Naive thymus-derived CD4-positive, alpha-beta T cell (primary cell): ENCODE results near the gene H2AZ2. TPM values are rescaled to one million over a fixed set of nuclear protein-coding genes. Genes with fewer than 3 reads are reported as not detected.
"Not testable (repeated sequence)": the region's sequence is repeated elsewhere in the genome, so short reads cannot be mapped to it uniquely, and the experiment has no call there.

Source experiments
- ATAC-seq: fragments of 150-1000 bp; cut with Tn5 transposase; 2 replicates; pipeline ENCODE4 v1.10.0; 2021; ENCODE audit warnings: mild to moderate bottlenecking, moderate library complexity
- CTCF ChIA-PET: fragments of 350-600 bp; sonication (Branson Sonifier 250); formaldehyde crosslinking; loops from one replicate; lab custom pipeline; 2021; ENCODE audit warnings: antibody characterized with exemption; lab: Charles Lee
- POLR2A ChIA-PET: fragments of 350-600 bp; sonication (Branson Sonifier 250); formaldehyde crosslinking; loops from one replicate; lab custom pipeline; 2021; ENCODE audit warnings: antibody characterized with exemption, inconsistent platforms; lab: Charles Lee
- DNase-seq, 9 donors: peaks; one replicate each; pipeline versions ENCODE4 v3.0.0 to v3.0.0-alpha.2; 2020 to 2022; ENCODE audit warnings: mixed read lengths in 1 of 9
- H3K27ac ChIP-seq: one replicate; pipeline ENCODE4 v1.7.0; 2013; ENCODE audit warnings: mild to moderate bottlenecking, low read depth, low read length, moderate library complexity
- H3K27me3 ChIP-seq, 2 donors: one replicate each; pipeline ENCODE4 v1.7.0; 2013; ENCODE audit warnings: low read length in 2 of 2, mild to moderate bottlenecking in 2 of 2, moderate library complexity in 2 of 2; ENCODE audit not compliant: control insufficient read depth in 2 of 2, insufficient read depth in 2 of 2
- H3K36me3 ChIP-seq, 3 experiments: 1 replicate in 2 of 3; 2 replicates in 1 of 3; pipeline ENCODE4 v1.7.0; 2013; ENCODE audit warnings: low read length in 3 of 3, mild to moderate bottlenecking in 3 of 3, moderate library complexity in 1 of 3; ENCODE audit not compliant: insufficient read depth in 3 of 3, control insufficient read depth in 2 of 3
- H3K4me1 ChIP-seq, 2 donors: one replicate each; pipeline ENCODE4 v1.7.0; 2013; ENCODE audit warnings: low read length in 2 of 2, mild to moderate bottlenecking in 2 of 2, moderate library complexity in 1 of 2; ENCODE audit not compliant: control insufficient read depth in 2 of 2, insufficient read depth in 2 of 2
- H3K4me3 ChIP-seq: 2 replicates; pipeline ENCODE4 v1.7.0; 2013; ENCODE audit warnings: mild to moderate bottlenecking, low read length
- H3K9me3 ChIP-seq, 3 experiments: 1 replicate in 2 of 3; 2 replicates in 1 of 3; pipeline ENCODE4 v1.7.0; 2013; ENCODE audit warnings: low read length in 3 of 3; ENCODE audit not compliant: control insufficient read depth in 2 of 3
- H3K27ac Mint-ChIP-seq, 9 donors: one replicate each; pipeline ENCODE4 v1.8.0; 2020 to 2022; ENCODE audit warnings: mixed read lengths in 9 of 9, mild to moderate bottlenecking in 8 of 9, moderate library complexity in 5 of 9, inconsistent platforms in 2 of 9
- H3K27me3 Mint-ChIP-seq, 5 donors: one replicate each; pipeline ENCODE4 v1.8.0; 2021 to 2022; ENCODE audit warnings: mixed read lengths in 5 of 5, mild to moderate bottlenecking in 1 of 5
- H3K36me3 Mint-ChIP-seq, 5 donors: one replicate each; pipeline ENCODE4 v1.8.0; 2020 to 2022; ENCODE audit warnings: mixed read lengths in 5 of 5, mild to moderate bottlenecking in 3 of 5, inconsistent platforms in 1 of 5
- H3K4me1 Mint-ChIP-seq, 7 donors: one replicate each; pipeline ENCODE4 v1.8.0; 2020 to 2022; ENCODE audit warnings: mixed read lengths in 7 of 7, mild to moderate bottlenecking in 3 of 7, inconsistent platforms in 1 of 7
- H3K4me3 Mint-ChIP-seq, 10 donors: one replicate each; pipeline ENCODE4 v1.8.0; 2020 to 2022; ENCODE audit warnings: mild to moderate bottlenecking in 10 of 10, mixed read lengths in 10 of 10, moderate library complexity in 6 of 10, inconsistent platforms in 2 of 10
- H3K9me3 Mint-ChIP-seq, 11 donors: one replicate each; pipeline ENCODE4 v1.8.0; 2020 to 2022; ENCODE audit warnings: mixed read lengths in 11 of 11, mild to moderate bottlenecking in 4 of 11, inconsistent platforms in 1 of 11, moderate library complexity in 1 of 11
- intact Hi-C, 2 donors: fragments of 100-400 bp; cut with micrococcal nuclease; formaldehyde crosslinking; loops; one replicate each; pipeline ENCODE4 v1.15.1; 2023
- polyA plus RNA-seq, 2 donors: library from polyadenylated mRNA; unstranded; fragments of 300-500 nt; fragmentation: Illumina TruSeq; gene quantifications; one replicate each; pipeline ENCODE4 v1.2.3, GENCODE V29; 2021
- total RNA-seq, 6 experiments: library from RNA in 5 of 6; stranded (reverse) in 5 of 6; gene quantifications; 1 replicate in 5 of 6; 2 replicates in 1 of 6; pipeline ENCODE4 v1.2.3 and lab custom pipeline; 2021 to 2026

Gene H2AZ2
- total and polyA plus RNA-seq, 7 experiments from 2014 or later, result 141 to 284 (median 146) TPM

DNA sequence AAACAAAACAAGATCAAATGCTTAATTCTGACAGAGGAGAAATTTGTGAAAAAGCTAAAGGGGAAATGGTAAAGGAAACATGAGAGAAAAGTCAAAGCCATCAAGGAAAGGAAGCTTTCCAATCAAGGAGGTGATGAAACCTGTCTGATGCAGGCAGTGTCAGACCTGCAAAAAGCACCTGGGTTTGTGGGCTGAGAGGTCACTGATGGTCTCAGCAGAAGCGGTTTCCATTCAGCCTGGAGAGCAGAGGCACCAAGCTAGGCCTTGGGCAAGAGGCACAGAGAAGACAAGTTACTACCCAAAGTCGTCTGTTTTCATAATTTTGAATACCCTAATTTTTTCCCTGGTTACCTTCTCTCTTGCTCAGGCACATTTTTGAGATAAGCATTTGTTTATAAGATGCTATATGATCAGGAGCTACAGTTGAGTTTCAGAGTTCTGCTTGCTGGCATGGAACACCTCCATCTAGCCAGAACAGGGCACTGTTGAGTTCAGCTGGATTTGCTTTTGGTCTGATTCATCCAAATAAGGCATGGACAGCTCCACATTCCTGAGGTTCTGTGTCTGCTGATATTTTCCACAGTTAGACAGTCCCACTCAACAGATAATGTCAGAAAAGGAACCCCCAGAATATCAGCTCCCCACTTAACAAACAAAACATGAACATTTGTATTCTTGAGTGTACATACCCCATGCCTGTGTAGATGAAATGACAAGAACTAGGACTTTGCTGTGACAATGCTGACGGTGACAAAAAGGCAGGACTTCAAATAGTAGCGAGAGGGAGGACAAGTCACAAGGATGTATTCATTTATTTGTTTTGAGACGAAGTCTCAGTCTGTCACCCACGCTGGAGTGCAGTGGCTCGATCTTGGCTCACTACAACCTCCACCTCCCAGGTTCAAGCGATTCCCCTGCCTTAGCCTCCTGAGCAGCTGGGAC is 56.3 kb downstream of the H2AZ2 start:
- ChIA-PET CTCF (no interaction called here), POLR2A (interaction anchor here (0.6 to 1.1 kb wide), 2 partner anchors 19 to 259 kb away, joined by 3 read pairs; no protein-coding TSS in a partner anchor)
- no peaks in the 10 kb centered on the region for H3K4me1 ChIP-seq
- H3K36me3 ChIP-seq, result no peaks in the 10 kb centered on the region
- ATAC-seq (no peak), DNase-seq (no peak)
- Mint-ChIP-seq H3K4me3 (no peak overlapping the region), H3K27ac (peak overlapping the region in 5 of 9 donors; percentile 4 to 62 (median 9)), H3K27me3 (no peaks in the 10 kb centered on the region), H3K9me3 (no peaks in the 10 kb centered on the region), H3K4me1 (peaks cover 0 to 12% (median 0%) of the 10 kb centered on the region in 7 donors), H3K36me3 (no peaks in the 10 kb centered on the region)
- H3K9me3 ChIP-seq, result no peaks in the 10 kb centered on the region
- no peak overlapping the region for H3K4me3 ChIP-seq
- no peaks in the 10 kb centered on the region for H3K27me3 ChIP-seq
- intact Hi-C loops, result no loop called here
- H3K27ac ChIP-seq, result no peak overlapping the region

DNA sequence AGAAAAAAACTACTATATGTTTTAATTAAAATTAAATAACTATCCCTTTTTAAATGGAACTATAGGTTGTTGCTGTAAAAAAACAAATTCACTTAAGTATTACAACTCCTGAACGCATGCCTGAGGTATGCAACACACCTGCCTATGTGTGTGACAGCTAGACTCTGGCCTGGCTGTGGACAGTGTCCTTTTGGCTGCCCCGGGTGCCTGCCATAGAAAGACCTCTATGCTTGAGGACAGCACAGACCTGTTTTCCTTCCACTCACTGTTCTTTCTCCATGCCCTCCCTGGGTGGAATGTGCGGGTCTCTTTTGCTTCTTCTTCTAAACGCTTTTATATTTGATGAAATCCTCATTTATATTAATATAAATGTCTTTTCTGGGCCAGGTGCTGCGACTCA is 57.9 kb downstream of the H2AZ2 start:
- Histone ChIP-seq H3K4me1 (no peaks in the 10 kb centered on the region), H3K27ac (no peak overlapping the region), H3K4me3 (no peak overlapping the region), H3K27me3 (no peaks in the 10 kb centered on the region), H3K36me3 (no peaks in the 10 kb centered on the region), H3K9me3 (no peaks in the 10 kb centered on the region)
- intact Hi-C loops, result no loop called here
- Mint-ChIP-seq H3K4me1 (peaks cover 0 to 12% (median 0%) of the 10 kb centered on the region in 7 donors), H3K36me3 (no peaks in the 10 kb centered on the region), H3K9me3 (no peaks in the 10 kb centered on the region), H3K27ac (no peak overlapping the region), H3K27me3 (no peaks in the 10 kb centered on the region), H3K4me3 (no peak overlapping the region)
- ChIA-PET CTCF (no interaction called here), POLR2A (no interaction called here)
- DNase-seq, result no peak
- ATAC-seq, result no peak

DNA sequence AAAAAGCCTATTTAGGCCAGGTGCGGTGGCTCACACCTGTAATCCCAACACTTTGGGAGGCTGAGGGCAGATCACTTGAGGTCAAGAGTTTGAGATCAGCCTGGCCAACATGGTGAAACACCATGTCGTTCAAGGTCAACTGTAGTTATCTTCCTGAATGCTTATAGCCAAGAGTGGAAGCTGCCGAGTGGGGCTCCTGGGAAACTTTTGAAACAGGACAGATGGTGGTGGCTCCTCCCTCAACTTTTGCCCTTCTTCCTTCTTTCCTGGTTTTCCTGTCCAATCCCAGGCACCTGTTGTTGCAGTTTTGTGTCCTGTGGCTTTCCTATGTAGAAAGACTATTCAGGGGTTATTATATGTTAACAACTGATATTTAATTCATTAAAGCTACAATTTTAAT is 60.1 kb downstream of the H2AZ2 start:
- Mint-ChIP-seq H3K9me3 (peaks cover 0 to 12% (median 5%) of the 10 kb centered on the region in 11 donors), H3K27ac (no peak overlapping the region), H3K27me3 (peaks cover 0 to 4% (median 0%) of the 10 kb centered on the region in 5 donors), H3K36me3 (peaks cover 5 to 8% (median 6%) of the 10 kb centered on the region in 5 donors), H3K4me3 (no peak overlapping the region), H3K4me1 (peaks cover 0 to 8% (median 0%) of the 10 kb centered on the region in 7 donors)
- H3K4me1 ChIP-seq, result no peaks in the 10 kb centered on the region
- no peak overlapping the region for H3K27ac ChIP-seq
- no peak for DNase-seq
- no peak for ATAC-seq
- POLR2A ChIA-PET, result interaction anchor here (1.3 kb wide), 1 partner anchor 17 kb away, joined by 4 read pairs; no protein-coding TSS in a partner anchor
- peaks cover 0 to 6% (median 0%) of the 10 kb centered on the region in 3 experiments for H3K9me3 ChIP-seq
- CTCF ChIA-PET, result no interaction called here
- intact Hi-C loops, result no loop called here
- H3K4me3 ChIP-seq, result no peak overlapping the region
- H3K36me3 ChIP-seq, result no peaks in the 10 kb centered on the region
- H3K27me3 ChIP-seq, result no peaks in the 10 kb centered on the region

DNA sequence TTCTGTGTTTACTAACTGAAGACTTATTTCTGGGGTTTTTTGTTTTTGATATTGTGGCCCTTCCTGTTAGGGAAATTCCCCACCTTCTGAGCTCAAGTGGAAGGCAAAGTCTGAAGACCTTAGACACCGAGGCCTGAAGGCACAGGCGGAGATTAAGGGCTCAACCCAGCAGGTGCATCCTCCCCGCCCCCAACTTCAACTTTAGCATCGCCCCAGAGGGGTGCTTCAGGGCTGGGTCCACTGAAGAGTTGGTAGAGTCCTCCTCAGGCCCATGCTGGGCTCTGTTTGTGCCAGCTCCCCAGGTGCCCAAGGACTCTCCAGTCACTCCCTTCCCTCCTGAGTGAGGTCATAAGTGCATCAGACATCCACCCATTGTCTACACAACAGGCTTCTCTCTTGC is 60.8 kb downstream of the H2AZ2 start:
- Mint-ChIP-seq H3K27me3 (peaks cover 0 to 4% (median 0%) of the 10 kb centered on the region in 5 donors), H3K9me3 (peaks cover 0 to 18% (median 9%) of the 10 kb centered on the region in 11 donors), H3K27ac (no peak overlapping the region), H3K4me1 (peaks cover 0 to 8% (median 0%) of the 10 kb centered on the region in 7 donors), H3K36me3 (peaks cover 5 to 9% (median 8%) of the 10 kb centered on the region in 5 donors), H3K4me3 (no peak overlapping the region)
- H3K36me3 ChIP-seq, result no peaks in the 10 kb centered on the region
- intact Hi-C loops, result no loop called here
- DNase-seq (no peak), ATAC-seq (peak; percentile 24)
- H3K4me1 ChIP-seq, result no peaks in the 10 kb centered on the region
- H3K27ac ChIP-seq, result no peak overlapping the region
- H3K27me3 ChIP-seq, result no peaks in the 10 kb centered on the region
- no peak overlapping the region for H3K4me3 ChIP-seq
- POLR2A ChIA-PET, result interaction anchor here (0.6 to 1.3 kb wide), 2 partner anchors 16 to 241 kb away, joined by 3 to 4 read pairs; no protein-coding TSS in a partner anchor
- CTCF ChIA-PET, result no interaction called here
- peaks cover 0 to 6% (median 0%) of the 10 kb centered on the region in 3 experiments for H3K9me3 ChIP-seq

DNA sequence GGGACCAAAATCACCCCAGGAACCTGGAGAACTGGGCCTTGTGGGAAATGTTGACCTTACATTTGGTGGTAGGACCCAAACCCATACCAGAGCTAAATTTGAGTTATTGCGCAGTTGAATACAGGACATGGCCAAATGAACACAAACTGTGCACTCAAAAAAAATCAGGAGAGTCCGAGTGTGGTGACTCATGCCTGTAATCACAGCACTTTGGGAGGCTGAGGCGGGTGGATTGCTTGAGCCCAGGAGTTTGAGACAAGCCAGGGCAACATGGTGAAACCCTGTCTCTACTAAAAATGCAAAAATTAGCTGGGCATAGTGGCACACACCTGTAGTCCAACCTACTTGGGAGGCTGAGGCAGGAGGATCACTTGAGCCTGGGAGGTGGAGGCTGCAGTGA is 62.7 kb downstream of the H2AZ2 start:
- CTCF ChIA-PET, intact Hi-C loops, H3K27ac ChIP-seq, H3K4me3 ChIP-seq, DNase-seq, H3K27ac Mint-ChIP-seq, H3K9me3 ChIP-seq, H3K36me3 Mint-ChIP-seq, H3K4me1 Mint-ChIP-seq, H3K4me3 Mint-ChIP-seq, ATAC-seq, H3K4me1 ChIP-seq, POLR2A ChIA-PET, H3K36me3 ChIP-seq, H3K27me3 ChIP-seq, H3K27me3 Mint-ChIP-seq: not testable (repeated sequence)
- peaks cover 0 to 18% (median 9%) of the 10 kb centered on the region in 11 donors for H3K9me3 Mint-ChIP-seq

DNA sequence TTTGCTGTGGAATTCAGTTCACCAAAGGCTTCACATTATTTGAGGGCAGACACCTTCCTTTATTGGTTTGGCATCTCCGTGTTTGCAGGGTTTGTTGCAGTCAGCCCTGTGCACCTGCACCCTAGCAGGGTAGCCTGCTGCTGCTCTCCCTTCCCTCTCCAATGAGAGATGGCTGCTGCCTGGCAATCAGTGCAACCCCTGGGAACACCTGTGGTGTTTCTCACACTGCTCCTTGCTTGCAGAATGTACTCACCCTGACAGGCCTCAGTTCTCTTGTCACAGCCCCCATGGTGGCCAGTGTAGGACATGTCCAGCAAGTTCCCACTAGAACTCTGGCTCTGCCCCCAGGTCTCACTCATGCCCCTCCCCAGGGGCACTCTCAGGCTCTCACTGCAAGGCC is 63.5 kb downstream of the H2AZ2 start:
- DNase-seq (no peak), ATAC-seq (no peak)
- Histone ChIP-seq H3K9me3 (peaks cover 0 to 6% (median 0%) of the 10 kb centered on the region in 3 experiments), H3K27ac (no peak overlapping the region), H3K4me3 (no peak overlapping the region), H3K4me1 (no peaks in the 10 kb centered on the region), H3K27me3 (no peaks in the 10 kb centered on the region), H3K36me3 (no peaks in the 10 kb centered on the region)
- Mint-ChIP-seq H3K27ac (no peak overlapping the region), H3K4me3 (no peak overlapping the region), H3K4me1 (peaks cover 0 to 8% (median 0%) of the 10 kb centered on the region in 7 donors), H3K9me3 (peaks cover 0 to 18% (median 9%) of the 10 kb centered on the region in 11 donors), H3K27me3 (peaks cover 0 to 4% (median 0%) of the 10 kb centered on the region in 5 donors), H3K36me3 (peaks cover 5 to 9% (median 8%) of the 10 kb centered on the region in 5 donors)
- CTCF ChIA-PET, result no interaction called here
- intact Hi-C loops, result no loop called here
- POLR2A ChIA-PET, result no interaction called here
